ENCODE data around the gene POLR2I. TPM values are rescaled to one million over a fixed set of nuclear protein-coding genes. Genes with fewer than 3 reads are reported as not detected.

Gene POLR2I
- total and polyA plus RNA-seq, 4 donors, result 11.4 to 110 (median 61.1) TPM

DNA sequence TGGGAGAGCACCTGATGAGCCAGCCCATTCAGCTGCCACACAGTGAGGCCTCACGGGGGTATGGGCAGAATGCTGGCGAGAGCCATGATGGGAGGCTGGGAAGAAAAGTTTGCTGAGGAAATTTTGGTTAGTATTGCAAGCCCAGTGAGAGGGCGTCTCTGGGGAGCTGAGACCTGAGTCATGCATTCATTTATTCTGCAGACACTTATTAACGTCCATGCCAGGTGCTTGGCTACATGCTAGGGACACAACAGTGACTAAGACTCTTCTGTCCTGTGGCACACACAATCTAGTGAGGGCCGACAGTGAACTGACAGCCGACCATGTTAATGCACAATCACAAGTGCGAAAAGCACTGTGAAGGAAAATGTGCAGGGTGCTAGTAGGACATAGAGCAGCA is 32.8 kb downstream of the POLR2I start (continued):
- no peak for TF ChIP-seq GABPA (IDR thresholded peaks at IDR 0.05 in 1 of 2, conservative IDR thresholded peaks at IDR 0.05 in 1 of 2)
- TF ChIP-seq, protein P1, sequence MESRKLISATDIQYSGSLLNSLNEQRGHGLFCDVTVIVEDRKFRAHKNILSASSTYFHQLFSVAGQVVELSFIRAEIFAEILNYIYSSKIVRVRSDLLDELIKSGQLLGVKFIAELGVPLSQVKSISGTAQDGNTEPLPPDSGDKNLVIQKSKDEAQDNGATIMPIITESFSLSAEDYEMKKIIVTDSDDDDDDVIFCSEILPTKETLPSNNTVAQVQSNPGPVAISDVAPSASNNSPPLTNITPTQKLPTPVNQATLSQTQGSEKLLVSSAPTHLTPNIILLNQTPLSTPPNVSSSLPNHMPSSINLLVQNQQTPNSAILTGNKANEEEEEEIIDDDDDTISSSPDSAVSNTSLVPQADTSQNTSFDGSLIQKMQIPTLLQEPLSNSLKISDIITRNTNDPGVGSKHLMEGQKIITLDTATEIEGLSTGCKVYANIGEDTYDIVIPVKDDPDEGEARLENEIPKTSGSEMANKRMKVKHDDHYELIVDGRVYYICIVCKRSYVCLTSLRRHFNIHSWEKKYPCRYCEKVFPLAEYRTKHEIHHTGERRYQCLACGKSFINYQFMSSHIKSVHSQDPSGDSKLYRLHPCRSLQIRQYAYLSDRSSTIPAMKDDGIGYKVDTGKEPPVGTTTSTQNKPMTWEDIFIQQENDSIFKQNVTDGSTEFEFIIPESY (IDR thresholded peaks at IDR 0.05), result no peak
- no peak for TF ChIP-seq RAD21 (IDR thresholded peaks at IDR 0.05)

DNA sequence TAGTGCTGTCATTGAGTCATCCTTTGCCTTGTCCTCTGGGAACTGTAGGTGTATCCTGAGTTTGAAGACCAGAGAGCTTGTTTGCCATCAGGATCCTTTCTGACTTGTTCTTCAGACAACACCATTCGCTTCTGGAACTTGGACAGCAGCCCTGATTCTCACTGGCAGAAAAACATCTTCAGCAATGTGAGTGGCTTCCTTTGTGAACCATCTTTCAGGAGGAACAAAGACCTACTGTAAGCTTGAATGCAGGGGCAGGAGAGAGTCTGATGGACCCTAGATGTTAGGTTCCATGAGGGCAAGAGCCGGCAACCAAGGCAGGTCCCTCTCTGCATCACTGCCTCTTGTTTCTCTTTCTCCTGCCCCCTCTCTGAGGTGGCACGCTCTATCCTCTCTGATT is 33.3 kb downstream of the POLR2I start:
- no peaks in the 10 kb centered on the region for H3K4me1 ChIP-seq (ENCODE audit: control insufficient read depth in 4 of 4, insufficient read depth in 4 of 4, low read length in 3 of 4)
- no peaks in the 10 kb centered on the region for H3K9me3 ChIP-seq (ENCODE audit: control insufficient read depth in 4 of 4, low read length in 3 of 4)
- WGBS, result 95% methylated on average over 3 of the region's 3 CpGs
- H3K9ac ChIP-seq (ENCODE audit: low read depth in 1 of 2, low read length in 2 of 2), result no peak overlapping the region
- no peaks in the 10 kb centered on the region for H3K27me3 ChIP-seq (ENCODE audit: control insufficient read depth in 4 of 4, insufficient read depth in 4 of 4, low read length in 3 of 4)
- H3K36me3 ChIP-seq (ENCODE audit: control insufficient read depth in 4 of 4, insufficient read depth in 3 of 4, low read depth in 1 of 4, low read length in 3 of 4), result peaks cover 0 to 2% (median 0%) of the 10 kb centered on the region in 4 donors
- H3K4me3 ChIP-seq (ENCODE audit: low read depth in 1 of 3, low read length in 3 of 3), result no peak overlapping the region
- no peak for TF ChIP-seq YY1 (IDR thresholded peaks at IDR 0.05)
- TF ChIP-seq, protein P2, sequence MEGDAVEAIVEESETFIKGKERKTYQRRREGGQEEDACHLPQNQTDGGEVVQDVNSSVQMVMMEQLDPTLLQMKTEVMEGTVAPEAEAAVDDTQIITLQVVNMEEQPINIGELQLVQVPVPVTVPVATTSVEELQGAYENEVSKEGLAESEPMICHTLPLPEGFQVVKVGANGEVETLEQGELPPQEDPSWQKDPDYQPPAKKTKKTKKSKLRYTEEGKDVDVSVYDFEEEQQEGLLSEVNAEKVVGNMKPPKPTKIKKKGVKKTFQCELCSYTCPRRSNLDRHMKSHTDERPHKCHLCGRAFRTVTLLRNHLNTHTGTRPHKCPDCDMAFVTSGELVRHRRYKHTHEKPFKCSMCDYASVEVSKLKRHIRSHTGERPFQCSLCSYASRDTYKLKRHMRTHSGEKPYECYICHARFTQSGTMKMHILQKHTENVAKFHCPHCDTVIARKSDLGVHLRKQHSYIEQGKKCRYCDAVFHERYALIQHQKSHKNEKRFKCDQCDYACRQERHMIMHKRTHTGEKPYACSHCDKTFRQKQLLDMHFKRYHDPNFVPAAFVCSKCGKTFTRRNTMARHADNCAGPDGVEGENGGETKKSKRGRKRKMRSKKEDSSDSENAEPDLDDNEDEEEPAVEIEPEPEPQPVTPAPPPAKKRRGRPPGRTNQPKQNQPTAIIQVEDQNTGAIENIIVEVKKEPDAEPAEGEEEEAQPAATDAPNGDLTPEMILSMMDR (IDR thresholded peaks at IDR 0.05; ENCODE audit: low read depth, low read length, missing input control), result no peak
- TF ChIP-seq FOXA1 (IDR thresholded peaks at IDR 0.05), result no peak
- no peak for TF ChIP-seq NR2F2 (IDR thresholded peaks at IDR 0.05)
- no peak for TF ChIP-seq SP1 (IDR thresholded peaks at IDR 0.05)
- TF ChIP-seq GABPA (IDR thresholded peaks at IDR 0.05 in 1 of 2, conservative IDR thresholded peaks at IDR 0.05 in 1 of 2), result no peak
- TF ChIP-seq, protein P1 (IDR thresholded peaks at IDR 0.05), result no peak
- TF ChIP-seq, protein P3, sequence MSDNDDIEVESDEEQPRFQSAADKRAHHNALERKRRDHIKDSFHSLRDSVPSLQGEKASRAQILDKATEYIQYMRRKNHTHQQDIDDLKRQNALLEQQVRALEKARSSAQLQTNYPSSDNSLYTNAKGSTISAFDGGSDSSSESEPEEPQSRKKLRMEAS (IDR thresholded peaks at IDR 0.05), result no peak
- TF ChIP-seq, protein P4, sequence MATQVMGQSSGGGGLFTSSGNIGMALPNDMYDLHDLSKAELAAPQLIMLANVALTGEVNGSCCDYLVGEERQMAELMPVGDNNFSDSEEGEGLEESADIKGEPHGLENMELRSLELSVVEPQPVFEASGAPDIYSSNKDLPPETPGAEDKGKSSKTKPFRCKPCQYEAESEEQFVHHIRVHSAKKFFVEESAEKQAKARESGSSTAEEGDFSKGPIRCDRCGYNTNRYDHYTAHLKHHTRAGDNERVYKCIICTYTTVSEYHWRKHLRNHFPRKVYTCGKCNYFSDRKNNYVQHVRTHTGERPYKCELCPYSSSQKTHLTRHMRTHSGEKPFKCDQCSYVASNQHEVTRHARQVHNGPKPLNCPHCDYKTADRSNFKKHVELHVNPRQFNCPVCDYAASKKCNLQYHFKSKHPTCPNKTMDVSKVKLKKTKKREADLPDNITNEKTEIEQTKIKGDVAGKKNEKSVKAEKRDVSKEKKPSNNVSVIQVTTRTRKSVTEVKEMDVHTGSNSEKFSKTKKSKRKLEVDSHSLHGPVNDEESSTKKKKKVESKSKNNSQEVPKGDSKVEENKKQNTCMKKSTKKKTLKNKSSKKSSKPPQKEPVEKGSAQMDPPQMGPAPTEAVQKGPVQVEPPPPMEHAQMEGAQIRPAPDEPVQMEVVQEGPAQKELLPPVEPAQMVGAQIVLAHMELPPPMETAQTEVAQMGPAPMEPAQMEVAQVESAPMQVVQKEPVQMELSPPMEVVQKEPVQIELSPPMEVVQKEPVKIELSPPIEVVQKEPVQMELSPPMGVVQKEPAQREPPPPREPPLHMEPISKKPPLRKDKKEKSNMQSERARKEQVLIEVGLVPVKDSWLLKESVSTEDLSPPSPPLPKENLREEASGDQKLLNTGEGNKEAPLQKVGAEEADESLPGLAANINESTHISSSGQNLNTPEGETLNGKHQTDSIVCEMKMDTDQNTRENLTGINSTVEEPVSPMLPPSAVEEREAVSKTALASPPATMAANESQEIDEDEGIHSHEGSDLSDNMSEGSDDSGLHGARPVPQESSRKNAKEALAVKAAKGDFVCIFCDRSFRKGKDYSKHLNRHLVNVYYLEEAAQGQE (IDR thresholded peaks at IDR 0.05), result no peak
- TF ChIP-seq EGR1 (IDR thresholded peaks at IDR 0.05; ENCODE audit: low read depth in 2 of 2), result no peak
- no peak for TF ChIP-seq HNF4G (IDR thresholded peaks at IDR 0.05)
- TF ChIP-seq, protein P5, sequence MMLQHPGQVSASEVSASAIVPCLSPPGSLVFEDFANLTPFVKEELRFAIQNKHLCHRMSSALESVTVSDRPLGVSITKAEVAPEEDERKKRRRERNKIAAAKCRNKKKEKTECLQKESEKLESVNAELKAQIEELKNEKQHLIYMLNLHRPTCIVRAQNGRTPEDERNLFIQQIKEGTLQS (IDR thresholded peaks at IDR 0.05), result no peak
- no peak for TF ChIP-seq HNF4A (conservative IDR thresholded peaks at IDR 0.05)
- no peak for TF ChIP-seq FOXA2 (IDR thresholded peaks at IDR 0.05)
- TF ChIP-seq RXRA (IDR thresholded peaks at IDR 0.05), result no peak
- DNase-seq (ENCODE audit: low spot score), result no peak
- no peak overlapping the region for H3K27ac ChIP-seq (ENCODE audit: low read depth in 1 of 2, low read length in 2 of 2)
